Mononuclear cell (primary cell): ENCODE results near the gene MAGI1. TPM values are rescaled to one million over a fixed set of nuclear protein-coding genes. Genes with fewer than 3 reads are reported as not detected.

Experiments
- H3K27me3 ChIP-seq: 2 replicates; pipeline ENCODE4 v1.6.0; 2011; ENCODE audit warnings: low read length, control low read depth; ENCODE audit not compliant: insufficient read depth
- H3K4me1 ChIP-seq: 2 replicates; pipeline ENCODE4 v1.5.1; 2011; ENCODE audit warnings: mild to moderate bottlenecking, low read length, control low read depth; ENCODE audit not compliant: insufficient read depth
- H3K4me3 ChIP-seq: 2 replicates; pipeline ENCODE4 v1.5.1; 2011; ENCODE audit warnings: mild to moderate bottlenecking, low read length, moderate library complexity
- H3K9me3 ChIP-seq: 2 replicates; pipeline ENCODE4 v1.5.1; 2011; ENCODE audit warnings: low read depth, mild to moderate bottlenecking, control low read depth, low read length
- total RNA-seq: library from RNA; depleted of rRNA; stranded (reverse); fragments of >200 nt; gene quantifications from one replicate; pipeline ENCODE4 v1.2.3, GENCODE V29; 2012

MAGI1 gene
- total RNA-seq, 1 donor = not detected

- Histone ChIP-seq H3K27me3 (no peaks in the 10 kb centered on the region), H3K4me1 (no peaks in the 10 kb centered on the region), H3K4me3 (no peak overlapping the region), H3K9me3 (no peaks in the 10 kb centered on the region)
Measured at GRCh38 chr3:66010739-66011655, 27.7 kb downstream of the MAGI1 start.

- Histone ChIP-seq H3K9me3 (no peaks in the 10 kb centered on the region), H3K4me1 (no peaks in the 10 kb centered on the region), H3K27me3 (no peaks in the 10 kb centered on the region), H3K4me3 (no peak overlapping the region)
Measured at GRCh38 chr3:66010348-66010738, 28.4 kb downstream of the MAGI1 start.

GRCh38 chr3:66004244-66004643 lies 34.5 kb downstream of the MAGI1 start:
- H3K9me3 ChIP-seq = no peaks in the 10 kb centered on the region
- H3K27me3 ChIP-seq = no peaks in the 10 kb centered on the region
- no peak overlapping the region for H3K4me3 ChIP-seq
- H3K4me1 ChIP-seq = no peaks in the 10 kb centered on the region

DNA sequence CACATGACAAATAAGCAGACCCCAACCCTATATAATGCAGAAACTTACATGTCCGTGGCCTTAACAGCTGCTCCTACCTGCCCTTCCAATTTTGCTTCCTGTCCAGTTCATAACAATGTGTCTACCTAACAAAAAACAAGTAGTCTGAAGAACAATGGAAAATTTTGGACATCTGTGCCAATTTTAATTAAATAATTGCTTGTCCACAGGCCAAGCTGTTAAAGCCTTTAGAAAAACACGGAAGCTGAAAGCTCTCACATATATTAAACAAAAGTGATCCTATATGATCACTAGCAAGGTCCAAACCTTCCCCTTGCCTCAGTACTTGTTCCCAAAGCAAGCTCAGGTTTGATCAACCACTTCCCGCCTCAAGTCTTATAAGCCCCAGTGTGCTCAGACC lies 37.1 kb downstream of the MAGI1 start:
- H3K4me3 ChIP-seq = no peak overlapping the region
- H3K4me1 ChIP-seq = no peaks in the 10 kb centered on the region
- H3K27me3 ChIP-seq = no peaks in the 10 kb centered on the region
- H3K9me3 ChIP-seq = no peaks in the 10 kb centered on the region

GRCh38 chr3:66000506-66000905 lies 38.2 kb downstream of the MAGI1 start:
- H3K27me3 ChIP-seq = no peaks in the 10 kb centered on the region
- no peak overlapping the region for H3K4me3 ChIP-seq
- H3K9me3 ChIP-seq = no peaks in the 10 kb centered on the region
- H3K4me1 ChIP-seq = no peaks in the 10 kb centered on the region

- H3K27me3 ChIP-seq = no peaks in the 10 kb centered on the region
- no peak overlapping the region for H3K4me3 ChIP-seq
- no peaks in the 10 kb centered on the region for H3K4me1 ChIP-seq
- H3K9me3 ChIP-seq = no peaks in the 10 kb centered on the region
Measured at GRCh38 chr3:65999606-66000005, 39.1 kb downstream of the MAGI1 start.

GRCh38 chr3:65996589-65996988 lies 42.1 kb downstream of the MAGI1 start:
- H3K4me3 ChIP-seq = no peak overlapping the region
- H3K27me3 ChIP-seq = no peaks in the 10 kb centered on the region
- H3K9me3 ChIP-seq = no peaks in the 10 kb centered on the region
- H3K4me1 ChIP-seq = no peaks in the 10 kb centered on the region

GRCh38 chr3:65995515-65995914 lies 43.2 kb downstream of the MAGI1 start:
- Histone ChIP-seq H3K4me3 (no peak overlapping the region), H3K27me3 (no peaks in the 10 kb centered on the region), H3K9me3 (no peaks in the 10 kb centered on the region), H3K4me1 (no peaks in the 10 kb centered on the region)

GRCh38 chr3:65995030-65995429 lies 43.7 kb downstream of the MAGI1 start:
- Histone ChIP-seq H3K4me3 (no peak overlapping the region), H3K27me3 (no peaks in the 10 kb centered on the region), H3K9me3 (no peaks in the 10 kb centered on the region), H3K4me1 (no peaks in the 10 kb centered on the region)

DNA sequence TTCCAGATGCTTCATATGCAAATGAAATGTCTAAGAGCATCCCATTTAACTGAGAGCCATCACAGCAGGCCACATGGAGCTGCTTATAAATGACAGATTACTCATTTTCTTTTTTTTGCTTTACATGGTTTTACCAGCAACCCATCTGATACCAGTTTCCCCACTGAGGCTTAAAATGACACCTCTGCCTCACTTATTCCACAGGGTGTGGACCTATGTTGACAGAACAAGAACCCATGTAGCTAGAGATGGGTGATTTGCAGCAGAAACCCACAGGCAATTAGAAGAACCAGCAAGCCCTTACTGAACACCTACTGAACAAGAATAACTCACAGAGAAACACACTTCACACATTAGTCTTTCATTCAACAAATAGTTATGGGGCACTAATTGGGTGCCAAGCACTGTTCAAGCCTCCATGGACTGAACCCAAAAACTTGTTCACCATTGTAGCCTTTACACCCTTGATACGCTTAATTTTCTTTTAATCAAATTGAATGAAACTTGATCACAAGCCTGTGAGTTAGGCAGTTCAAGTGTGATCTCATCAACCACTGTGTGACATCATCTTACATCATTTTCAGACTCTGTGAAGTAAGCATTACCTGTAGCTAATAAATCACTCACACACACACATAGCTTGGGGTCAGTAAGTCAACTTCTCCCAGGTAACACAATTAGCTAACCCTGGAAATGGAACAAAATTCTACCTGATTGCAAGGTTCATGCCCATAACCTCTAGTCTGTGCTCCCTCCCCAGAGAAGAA lies 45.4 kb downstream of the MAGI1 start:
- Histone ChIP-seq H3K27me3 (no peaks in the 10 kb centered on the region), H3K4me1 (no peaks in the 10 kb centered on the region), H3K9me3 (no peaks in the 10 kb centered on the region), H3K4me3 (no peak overlapping the region)

DNA sequence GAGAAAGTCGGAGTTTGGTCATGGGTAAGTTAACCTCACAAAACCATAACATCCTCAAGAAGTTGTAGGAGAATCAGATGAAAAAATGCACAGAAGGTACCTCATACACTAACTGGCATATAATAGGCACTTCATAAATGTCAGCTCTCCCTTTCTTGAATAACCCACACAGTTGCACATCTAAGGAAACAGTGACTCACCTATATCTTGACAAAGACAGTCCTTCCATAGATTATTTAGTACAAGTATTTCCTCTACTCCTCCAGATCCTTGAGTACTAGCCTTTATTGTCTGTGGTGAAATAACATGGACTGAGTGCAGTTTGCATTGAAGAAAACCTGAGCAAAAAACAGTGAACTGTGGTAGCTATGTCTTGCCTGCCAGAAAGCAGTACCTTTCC lies 46.6 kb downstream of the MAGI1 start:
- Histone ChIP-seq H3K27me3 (no peaks in the 10 kb centered on the region), H3K9me3 (no peaks in the 10 kb centered on the region), H3K4me1 (no peaks in the 10 kb centered on the region), H3K4me3 (no peak overlapping the region)

DNA sequence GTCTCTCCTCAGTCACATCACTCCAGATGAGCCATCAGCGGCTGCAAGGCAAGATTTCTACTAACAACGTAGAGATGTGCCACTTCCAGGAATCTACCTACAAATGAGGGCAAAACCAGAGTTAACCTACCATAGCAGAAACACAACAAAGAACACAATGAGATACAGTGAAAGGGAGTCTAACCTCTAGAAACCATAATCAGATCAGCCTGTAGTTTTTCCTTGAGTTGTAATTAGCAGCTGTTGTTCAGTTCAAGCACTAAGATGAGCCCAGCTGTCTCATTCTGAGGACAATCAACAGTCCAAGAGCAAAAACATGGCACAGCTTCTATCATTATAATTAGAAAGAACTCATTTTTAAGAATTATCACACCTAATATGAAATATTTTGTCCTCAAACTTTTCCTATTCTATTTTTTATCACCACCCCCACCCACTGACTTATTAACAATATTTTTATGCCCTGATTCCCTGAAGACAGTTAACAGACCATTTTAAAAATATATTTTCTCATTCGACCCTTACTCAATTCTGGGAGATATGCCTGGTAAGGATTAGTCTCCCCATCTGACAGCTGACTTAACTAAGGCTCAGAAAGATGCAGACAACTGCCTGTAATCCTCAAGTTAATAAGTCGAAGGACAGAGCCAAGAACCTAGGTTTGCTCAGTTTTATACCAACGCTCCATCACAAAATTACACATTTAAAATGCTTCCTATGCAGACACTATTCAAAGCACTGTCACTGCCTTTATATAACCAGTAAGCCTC lies 50.1 kb downstream of the MAGI1 start:
- Histone ChIP-seq H3K27me3 (no peaks in the 10 kb centered on the region), H3K4me1 (no peaks in the 10 kb centered on the region), H3K9me3 (no peaks in the 10 kb centered on the region), H3K4me3 (no peak overlapping the region)

DNA sequence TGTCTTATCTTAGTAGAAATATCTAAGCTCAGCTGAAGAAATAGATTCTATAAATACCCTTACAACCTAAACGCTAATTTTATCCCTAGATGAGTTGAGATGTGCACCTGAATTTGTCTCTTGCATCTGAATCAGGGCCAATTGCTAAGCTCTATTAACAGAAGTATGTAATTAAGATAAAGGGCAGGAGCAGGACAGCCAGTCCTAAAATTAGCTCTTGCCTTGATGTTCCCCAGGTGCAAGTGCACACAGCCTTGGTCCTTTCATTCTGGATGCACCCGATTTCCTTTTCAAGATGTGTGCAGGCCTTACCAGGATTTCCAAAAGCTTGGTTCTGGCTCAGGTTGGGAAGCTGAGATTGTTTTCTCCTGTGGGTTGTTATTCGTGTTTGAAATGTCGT lies 52.4 kb downstream of the MAGI1 start:
- Histone ChIP-seq H3K27me3 (no peaks in the 10 kb centered on the region), H3K4me1 (no peaks in the 10 kb centered on the region), H3K9me3 (no peaks in the 10 kb centered on the region), H3K4me3 (no peak overlapping the region)

DNA sequence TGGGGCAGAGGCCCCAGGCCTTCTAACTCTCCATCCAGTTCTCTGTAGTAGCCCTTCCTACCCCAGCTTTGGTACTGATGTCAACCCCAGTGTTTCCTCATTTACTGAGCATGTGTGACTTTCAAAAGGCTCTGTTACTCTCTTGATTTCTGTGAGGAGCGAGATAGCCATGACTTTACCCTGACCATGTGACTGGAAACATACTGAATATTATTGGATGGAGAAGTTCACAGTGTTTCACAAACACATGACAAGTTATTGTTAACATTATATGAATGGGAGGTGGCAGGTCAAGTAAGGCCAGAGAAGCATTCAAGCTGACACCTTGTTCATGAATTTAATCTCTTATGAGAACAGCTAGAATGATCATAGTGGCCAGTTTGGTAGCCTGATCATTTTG lies 53.7 kb downstream of the MAGI1 start:
- Histone ChIP-seq H3K27me3 (no peaks in the 10 kb centered on the region), H3K4me3 (no peak overlapping the region), H3K9me3 (no peaks in the 10 kb centered on the region), H3K4me1 (no peaks in the 10 kb centered on the region)

DNA sequence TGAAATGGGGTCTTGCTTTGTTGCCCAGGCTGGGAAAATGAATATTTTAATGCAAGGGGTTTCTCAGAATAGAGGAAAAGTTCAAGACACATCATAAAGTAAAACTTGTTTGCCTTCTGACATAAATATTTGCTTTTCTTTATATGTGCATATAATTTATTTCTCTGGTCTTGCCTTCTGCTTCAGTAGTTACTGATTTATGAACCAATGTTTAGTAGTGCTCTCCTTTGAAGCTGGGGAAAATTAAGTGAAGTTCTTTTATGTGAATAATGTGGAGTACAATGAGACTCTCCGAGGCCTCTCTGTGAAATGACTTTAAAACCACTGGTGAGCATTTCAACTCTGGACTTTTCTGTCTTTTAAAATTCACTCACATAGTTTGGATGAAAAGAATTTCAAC lies 55.6 kb downstream of the MAGI1 start:
- Histone ChIP-seq H3K27me3 (no peaks in the 10 kb centered on the region), H3K4me3 (no peak overlapping the region), H3K4me1 (no peaks in the 10 kb centered on the region), H3K9me3 (no peaks in the 10 kb centered on the region)
